Frontal cortex (tissue), 4 donors: ENCODE data around the gene NFRKB. TPM values are rescaled to one million over a fixed set of nuclear protein-coding genes. Genes with fewer than 3 reads are reported as not detected.
"Not testable (repeated sequence)": the region's sequence is repeated elsewhere in the genome, so short reads cannot be mapped to it uniquely, and the experiment has no call there.

Source experiments
- DNase-seq, 2 donors: peaks; one replicate each; pipeline ENCODE4 v3.0.0; 2012; ENCODE audit warnings: low spot score in 2 of 2
- FAIRE-seq: peaks from 2 replicates; lab custom pipeline; 2012; peaks lifted over from hg19 to GRCh38; lab: Jason Lieb, UNC
- total RNA-seq: library from RNA; depleted of rRNA; stranded (reverse); fragments of >200 nt; gene quantifications from one replicate; pipeline ENCODE4 v1.2.3, GENCODE V29; 2014
- donor health status: control.
- donor health status: control.
- donor health status: control.

NFRKB gene
- total RNA-seq, 1 donor from 2014 or later = 17.5 TPM

GRCh38 chr11:129849447-129850130 is 45.8 kb downstream of the NFRKB start:
- FAIRE-seq (no peak), DNase-seq (no peak)

- FAIRE-seq, DNase-seq: not testable (repeated sequence)
Measured at GRCh38 chr11:129847361-129847760, 48.0 kb downstream of the NFRKB start.

- FAIRE-seq (no peak), DNase-seq (no peak)
Measured at GRCh38 chr11:129846508-129847335, 48.7 kb downstream of the NFRKB start.

Other genes starting within 250 kb of the NFRKB start
- 0.41 TPM for gene TMEM45B, start 79.7 kb downstream of the NFRKB start, total RNA-seq
- gene PRDM10, start 107.3 kb upstream of the NFRKB start, total RNA-seq = 11.4 TPM
- 241 TPM for gene APLP2, start 174.3 kb upstream of the NFRKB start, total RNA-seq